Measurements from ENCODE around the gene FSIP1. TPM values are rescaled to one million over a fixed set of nuclear protein-coding genes. Genes with fewer than 3 reads are reported as not detected.

The FSIP1 gene
- total RNA-seq, 2 donors from 2014 or later = 0.14 to 0.21 TPM

GRCh38 chr15:39807791-39808190, 25.1 kb upstream of the FSIP1 start:
- no peak for TF ChIP-seq CTCF (IDR thresholded peaks at IDR 0.05)
- Histone ChIP-seq H3K9me3 (no peaks in the 10 kb centered on the region), H3K36me3 (no peaks in the 10 kb centered on the region), H3K4me3 (no peak overlapping the region), H3K27ac (no peak overlapping the region), H3K27me3 (replicated peaks; ENCODE audit: insufficient read depth) (no peaks in the 10 kb centered on the region), H3K4me1 (ENCODE audit: control insufficient read depth in 1 of 2, low read depth in 2 of 2) (no peaks in the 10 kb centered on the region)
- ATAC-seq (ENCODE audit: insufficient number of reproducible peaks, low FRiP score, low read depth) (no peak), DNase-seq (ENCODE audit: low spot score) (no peak)

GRCh38 chr15:39804026-39804425, 21.4 kb upstream of the FSIP1 start:
- no peak overlapping the region for H3K27ac ChIP-seq
- no peaks in the 10 kb centered on the region for H3K27me3 ChIP-seq (replicated peaks; ENCODE audit: insufficient read depth)
- ATAC-seq (ENCODE audit: insufficient number of reproducible peaks, low FRiP score, low read depth) (no peak), DNase-seq (ENCODE audit: low spot score) (no peak)
- TF ChIP-seq CTCF (IDR thresholded peaks at IDR 0.05) = no peak
- H3K4me1 ChIP-seq (ENCODE audit: control insufficient read depth in 1 of 2, low read depth in 2 of 2) = no peaks in the 10 kb centered on the region
- H3K36me3 ChIP-seq = peaks cover 17% of the 10 kb centered on the region
- no peak overlapping the region for H3K4me3 ChIP-seq
- no peaks in the 10 kb centered on the region for H3K9me3 ChIP-seq

GRCh38 chr15:39803016-39803415, 20.4 kb upstream of the FSIP1 start:
- H3K36me3 ChIP-seq = peaks cover 21% of the 10 kb centered on the region
- H3K27ac ChIP-seq = no peak overlapping the region
- no peak for DNase-seq (ENCODE audit: low spot score)
- no peaks in the 10 kb centered on the region for H3K27me3 ChIP-seq (replicated peaks; ENCODE audit: insufficient read depth)
- H3K4me1 ChIP-seq (ENCODE audit: control insufficient read depth in 1 of 2, low read depth in 2 of 2) = no peaks in the 10 kb centered on the region
- no peaks in the 10 kb centered on the region for H3K9me3 ChIP-seq
- H3K4me3 ChIP-seq = no peak overlapping the region
- no peak for TF ChIP-seq CTCF (IDR thresholded peaks at IDR 0.05)
- ATAC-seq (ENCODE audit: insufficient number of reproducible peaks, low FRiP score, low read depth) = no peak

GRCh38 chr15:39801641-39802309, 19.1 kb upstream of the FSIP1 start:
- Histone ChIP-seq H3K36me3 (peaks cover 22% of the 10 kb centered on the region), H3K27ac (no peak overlapping the region), H3K4me1 (ENCODE audit: control insufficient read depth in 1 of 2, low read depth in 2 of 2) (no peaks in the 10 kb centered on the region), H3K4me3 (no peak overlapping the region), H3K27me3 (replicated peaks; ENCODE audit: insufficient read depth) (no peaks in the 10 kb centered on the region), H3K9me3 (no peaks in the 10 kb centered on the region)
- TF ChIP-seq CTCF (IDR thresholded peaks at IDR 0.05) = peak; percentile 22
- DNase-seq (ENCODE audit: low spot score) (no peak), ATAC-seq (ENCODE audit: insufficient number of reproducible peaks, low FRiP score, low read depth) (no peak)

- Histone ChIP-seq H3K36me3 (peaks cover 22% of the 10 kb centered on the region), H3K9me3 (no peaks in the 10 kb centered on the region), H3K27ac (no peak overlapping the region), H3K4me1 (ENCODE audit: control insufficient read depth in 1 of 2, low read depth in 2 of 2) (no peaks in the 10 kb centered on the region), H3K27me3 (replicated peaks; ENCODE audit: insufficient read depth) (no peaks in the 10 kb centered on the region), H3K4me3 (no peak overlapping the region)
- ATAC-seq (ENCODE audit: insufficient number of reproducible peaks, low FRiP score, low read depth) (no peak), DNase-seq (ENCODE audit: low spot score) (no peak)
- TF ChIP-seq CTCF (IDR thresholded peaks at IDR 0.05) = no peak
Measured at GRCh38 chr15:39799552-39800011, 16.9 kb upstream of the FSIP1 start.
